HepG2 (cell line): Measurements from ENCODE around the gene BOLA2B.

Experiments
- CREB1 ChIP-seq, 2 experiments: fragments of 450-650 bp in 1 of 2; IDR thresholded peaks; 2 replicates each; pipeline ENCODE4 v1.6.1; 2016 to 2017; ENCODE audit warnings: control low read depth in 1 of 2, mild to moderate bottlenecking in 1 of 2, missing compliant biosample characterization in 1 of 2, missing genetic modification characterization in 1 of 2
- CTCF ChIP-seq: sonication (generic); formaldehyde crosslinking; IDR thresholded peaks from 2 replicates; pipeline ENCODE4 v1.5.0; 2020; ENCODE audit warnings: mild to moderate bottlenecking, missing genetic modification reagents, moderate library complexity
- EP300 ChIP-seq, 3 experiments: sonication (generic) in 1 of 3; formaldehyde crosslinking in 1 of 3; IDR thresholded peaks; 2 replicates each; pipeline versions ENCODE4 v1.5.1 to v1.6.1; 2011 to 2020; ENCODE audit warnings: low read depth in 2 of 3, low read length in 2 of 3, borderline replicate concordance in 1 of 3, improper control_type of control experiment in 1 of 3, mild to moderate bottlenecking in 1 of 3, missing genetic modification reagents in 1 of 3, moderate library complexity in 1 of 3
- EZH2 ChIP-seq: conservative IDR thresholded peaks from 2 replicates; pipeline ENCODE4 v1.6.1; 2012; ENCODE audit warnings: mild to moderate bottlenecking, low read depth, low read length, moderate library complexity
- MTA3 ChIP-seq: sonication (generic); formaldehyde crosslinking; IDR thresholded peaks from 2 replicates; pipeline ENCODE4 v1.4.0; 2020; ENCODE audit warnings: missing genetic modification reagents
- SIN3B ChIP-seq: fragments of 150-350 bp; IDR thresholded peaks from 2 replicates; pipeline ENCODE4 v1.6.1; 2014; ENCODE audit warnings: low read length
- ZKSCAN8 ChIP-seq: IDR thresholded peaks from 2 replicates; pipeline ENCODE4 v1.6.1; 2016; ENCODE audit warnings: borderline replicate concordance, missing genetic modification reagents, missing compliant biosample characterization
- ZNF280B ChIP-seq: sonication (generic); formaldehyde crosslinking; IDR thresholded peaks from 2 replicates; pipeline ENCODE4 v1.5.0; 2020; ENCODE audit warnings: missing genetic modification reagents, mild to moderate bottlenecking, borderline replicate concordance
- ZNF616 ChIP-seq: sonication (generic); formaldehyde crosslinking; IDR thresholded peaks from 2 replicates; pipeline ENCODE4 v1.5.0; 2020; ENCODE audit warnings: low read depth, mild to moderate bottlenecking, missing genetic modification reagents
- TF ChIP-seq, protein P1 (sequence below): sonication (generic); formaldehyde crosslinking; IDR thresholded peaks from 2 replicates; pipeline ENCODE4 v1.4.0; 2020; ENCODE audit warnings: missing genetic modification reagents
- TF ChIP-seq, protein P2 (sequence below): sonication (generic); formaldehyde crosslinking; IDR thresholded peaks from 2 replicates; pipeline ENCODE4 v1.8.0; 2022; ENCODE audit warnings: low read depth, missing genetic modification reagents
- TF ChIP-seq, protein P3 (sequence below): sonication (generic); formaldehyde crosslinking; IDR thresholded peaks from 2 replicates; pipeline ENCODE4 v1.4.0; 2020; ENCODE audit warnings: missing genetic modification reagents, mild to moderate bottlenecking, borderline replicate concordance

GRCh38 chr16:30187971-30188561 is 5.4 kb downstream of the BOLA2B start:
- TF ChIP-seq, protein P1, sequence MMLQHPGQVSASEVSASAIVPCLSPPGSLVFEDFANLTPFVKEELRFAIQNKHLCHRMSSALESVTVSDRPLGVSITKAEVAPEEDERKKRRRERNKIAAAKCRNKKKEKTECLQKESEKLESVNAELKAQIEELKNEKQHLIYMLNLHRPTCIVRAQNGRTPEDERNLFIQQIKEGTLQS: no peak
- TF ChIP-seq ZKSCAN8 (CRISPR knock-in tag) (no peak), ZNF280B (no peak), EP300 (IDR thresholded peaks at IDR 0.05; ENCODE audit: low read depth in 2 of 2, low read length in 2 of 2) (no peak), EP300 (CRISPR knock-in tag; IDR thresholded peaks at IDR 0.05; ENCODE audit: borderline replicate concordance) (no peak), EZH2 (no peak), CREB1 (IDR thresholded peaks at IDR 0.05) (no peak), CREB1 (CRISPR knock-in tag; IDR thresholded peaks at IDR 0.05) (no peak), SIN3B (no peak), CTCF (no peak), MTA3 (CRISPR knock-in tag) (no peak), ZNF616 (CRISPR knock-in tag) (no peak)
- TF ChIP-seq, protein P2, sequence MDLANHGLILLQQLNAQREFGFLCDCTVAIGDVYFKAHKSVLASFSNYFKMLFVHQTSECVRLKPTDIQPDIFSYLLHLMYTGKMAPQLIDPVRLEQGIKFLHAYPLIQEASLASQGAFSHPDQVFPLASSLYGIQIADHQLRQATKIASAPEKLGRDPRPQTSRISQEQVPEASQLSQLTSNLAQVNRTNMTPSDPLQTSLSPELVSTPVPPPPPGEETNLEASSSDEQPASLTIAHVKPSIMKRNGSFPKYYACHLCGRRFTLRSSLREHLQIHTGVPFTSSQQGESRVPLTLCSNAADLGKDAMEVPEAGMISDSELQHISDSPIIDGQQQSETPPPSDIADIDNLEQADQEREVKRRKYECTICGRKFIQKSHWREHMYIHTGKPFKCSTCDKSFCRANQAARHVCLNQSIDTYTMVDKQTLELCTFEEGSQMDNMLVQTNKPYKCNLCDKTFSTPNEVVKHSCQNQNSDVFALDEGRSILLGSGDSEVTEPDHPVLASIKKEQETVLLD: no peak
- TF ChIP-seq, protein P3, sequence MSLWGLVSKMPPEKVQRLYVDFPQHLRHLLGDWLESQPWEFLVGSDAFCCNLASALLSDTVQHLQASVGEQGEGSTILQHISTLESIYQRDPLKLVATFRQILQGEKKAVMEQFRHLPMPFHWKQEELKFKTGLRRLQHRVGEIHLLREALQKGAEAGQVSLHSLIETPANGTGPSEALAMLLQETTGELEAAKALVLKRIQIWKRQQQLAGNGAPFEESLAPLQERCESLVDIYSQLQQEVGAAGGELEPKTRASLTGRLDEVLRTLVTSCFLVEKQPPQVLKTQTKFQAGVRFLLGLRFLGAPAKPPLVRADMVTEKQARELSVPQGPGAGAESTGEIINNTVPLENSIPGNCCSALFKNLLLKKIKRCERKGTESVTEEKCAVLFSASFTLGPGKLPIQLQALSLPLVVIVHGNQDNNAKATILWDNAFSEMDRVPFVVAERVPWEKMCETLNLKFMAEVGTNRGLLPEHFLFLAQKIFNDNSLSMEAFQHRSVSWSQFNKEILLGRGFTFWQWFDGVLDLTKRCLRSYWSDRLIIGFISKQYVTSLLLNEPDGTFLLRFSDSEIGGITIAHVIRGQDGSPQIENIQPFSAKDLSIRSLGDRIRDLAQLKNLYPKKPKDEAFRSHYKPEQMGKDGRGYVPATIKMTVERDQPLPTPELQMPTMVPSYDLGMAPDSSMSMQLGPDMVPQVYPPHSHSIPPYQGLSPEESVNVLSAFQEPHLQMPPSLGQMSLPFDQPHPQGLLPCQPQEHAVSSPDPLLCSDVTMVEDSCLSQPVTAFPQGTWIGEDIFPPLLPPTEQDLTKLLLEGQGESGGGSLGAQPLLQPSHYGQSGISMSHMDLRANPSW (CRISPR knock-in tag): no peak
